Suprapubic skin (tissue), 4 donors: ENCODE measurements around the gene ACHE. TPM values are rescaled to one million over a fixed set of nuclear protein-coding genes. Genes with fewer than 3 reads are reported as not detected.

Experiments used
- DNase-seq, 2 donors: peaks; one replicate each; pipeline ENCODE4 v3.0.0-alpha.2; 2019; ENCODE audit warnings: low spot score in 2 of 2
- H3K27ac ChIP-seq: fragments of 200-600 bp; sonication (generic); one replicate; pipeline ENCODE4 v1.5.1; 2019
- H3K27me3 ChIP-seq: fragments of 200-600 bp; sonication (generic); one replicate; pipeline ENCODE4 v1.5.1; 2019
- H3K36me3 ChIP-seq: fragments of 200-600 bp; sonication (generic); one replicate; pipeline ENCODE4 v1.5.1; 2019
- H3K4me1 ChIP-seq: fragments of 200-600 bp; sonication (generic); one replicate; pipeline ENCODE4 v1.5.1; 2019
- H3K4me3 ChIP-seq: fragments of 200-600 bp; sonication (generic); one replicate; pipeline ENCODE4 v1.5.1; 2019; ENCODE audit warnings: mild to moderate bottlenecking
- H3K9me3 ChIP-seq: fragments of 200-600 bp; sonication (generic); one replicate; pipeline ENCODE4 v1.5.1; 2019
- CTCF ChIP-seq, 2 donors: fragments of 200-600 bp in 1 of 2; fragments of 450-650 bp in 1 of 2; sonication (generic) in 1 of 2; IDR thresholded peaks; one replicate each; pipeline ENCODE4 v1.5.1; 2016 to 2019; ENCODE audit warnings: antibody characterized with exemption in 2 of 2, mild to moderate bottlenecking in 1 of 2, moderate library complexity in 1 of 2
- EP300 ChIP-seq: sonication (generic); formaldehyde crosslinking; IDR thresholded peaks from one replicate; pipeline ENCODE4 v1.6.1; 2017; ENCODE audit warnings: antibody characterized with exemption
- POLR2A ChIP-seq, 2 donors: fragments of 450-650 bp; IDR thresholded peaks; one replicate each; pipeline ENCODE4 v1.6.1; 2017; ENCODE audit warnings: antibody characterized with exemption in 2 of 2, mild to moderate bottlenecking in 2 of 2, moderate library complexity in 2 of 2
- POLR2AphosphoS5 ChIP-seq, 3 donors: sonication (generic); formaldehyde crosslinking; IDR thresholded peaks; one replicate each; pipeline ENCODE4 v1.6.1; 2017; ENCODE audit warnings: antibody characterized with exemption in 3 of 3
- WGBS: methylation state at CpG from one replicate; pipeline ENCODE4 v1.1.5; 2018; 5-methylcytosine and 5-hydroxymethylcytosine counted together
- total RNA-seq, 4 donors: library from RNA; depleted of rRNA; stranded (reverse); fragments of >200 nt; gene quantifications; one replicate each; pipeline ENCODE4 v1.1.0, GENCODE V29; 2016

The ACHE gene
- total RNA-seq, 4 donors from 2014 or later: 0.30 to 2.5 (median 0.81) TPM; not detected in 1

- H3K4me1 ChIP-seq: peaks cover 38% of the 10 kb centered on the region
- peak overlapping the region; percentile 49 for H3K4me3 ChIP-seq
- WGBS: 5% methylated on average over 26 of the region's 54 CpGs
- peak in 1 of 2 donors; percentile 71 for DNase-seq
- H3K27me3 ChIP-seq: peaks cover 55% of the 10 kb centered on the region
- no peaks in the 10 kb centered on the region for H3K36me3 ChIP-seq
- H3K9me3 ChIP-seq: no peaks in the 10 kb centered on the region
- TF ChIP-seq EP300 (no peak), POLR2A (IDR thresholded peaks at IDR 0.05) (no peak), CTCF (IDR thresholded peaks at IDR 0.05) (no peak), POLR2AphosphoS5 (IDR thresholded peaks at IDR 0.05) (no peak)
- H3K27ac ChIP-seq: no peak overlapping the region
Observed at GRCh38 chr7:100895956-100896731, 456 bp upstream of the ACHE start.

- H3K4me1 ChIP-seq: peaks cover 48% of the 10 kb centered on the region
Observed at GRCh38 chr7:100894860-100895700, 608 bp downstream of the ACHE start.

GRCh38 chr7:100893910-100894721 is 1.6 kb downstream of the ACHE start:
- Histone ChIP-seq H3K4me1 (peaks cover 55% of the 10 kb centered on the region), H3K27me3 (peaks cover 41% of the 10 kb centered on the region), H3K36me3 (no peaks in the 10 kb centered on the region), H3K4me3 (peak overlapping the region; percentile 49), H3K27ac (no peak overlapping the region), H3K9me3 (no peaks in the 10 kb centered on the region)
- WGBS: 48% methylated on average over 13 of the region's 40 CpGs
- TF ChIP-seq EP300: no peak
- no peak for TF ChIP-seq POLR2A (IDR thresholded peaks at IDR 0.05)
- no peak for TF ChIP-seq POLR2AphosphoS5 (IDR thresholded peaks at IDR 0.05)
- no peak for TF ChIP-seq CTCF (IDR thresholded peaks at IDR 0.05)
- no peak for DNase-seq

More at GRCh38 chr7:100894860-100895700, 608 bp downstream of the ACHE start:
- peak overlapping the region; percentile 49 for H3K4me3 ChIP-seq
- H3K36me3 ChIP-seq: no peaks in the 10 kb centered on the region
- no CpG with 5 or more reads among the region's 83 CpGs for WGBS
- H3K9me3 ChIP-seq: no peaks in the 10 kb centered on the region
- H3K27me3 ChIP-seq: peaks cover 49% of the 10 kb centered on the region
- H3K27ac ChIP-seq: no peak overlapping the region
- TF ChIP-seq CTCF (IDR thresholded peaks at IDR 0.05): peak; percentile 21 to 83
- TF ChIP-seq POLR2AphosphoS5 (IDR thresholded peaks at IDR 0.05): no peak
- peak in 1 of 2 donors; percentile 76 for DNase-seq

GRCh38 chr7:100893318-100893895 is 2.3 kb downstream of the ACHE start:
- DNase-seq: no peak
- TF ChIP-seq CTCF (IDR thresholded peaks at IDR 0.05) (no peak), POLR2AphosphoS5 (IDR thresholded peaks at IDR 0.05) (no peak), POLR2A (IDR thresholded peaks at IDR 0.05) (no peak), EP300 (no peak)
- H3K4me1 ChIP-seq: peaks cover 62% of the 10 kb centered on the region
- H3K36me3 ChIP-seq: peaks cover 2% of the 10 kb centered on the region
- H3K9me3 ChIP-seq: no peaks in the 10 kb centered on the region
- WGBS: 88% methylated on average over 9 of the region's 32 CpGs
- H3K4me3 ChIP-seq: no peak overlapping the region
- H3K27ac ChIP-seq: no peak overlapping the region
- H3K27me3 ChIP-seq: peaks cover 35% of the 10 kb centered on the region
